AG04450 (cell line): ENCODE data around the gene ABCG1. TPM values are rescaled to one million over a fixed set of nuclear protein-coding genes. Genes with fewer than 3 reads are reported as not detected.
A peak's percentile ranks its signal among the peaks of the same experiment; 100 is the strongest.

ENCODE experiments used
- CTCF ChIA-PET: fragments of 300-600, 350-600 bp; formaldehyde crosslinking; extraction: SDS; loops from one replicate; lab custom pipeline; 2022; ENCODE audit warnings: antibody characterized with exemption, inconsistent platforms; lab: Charles Lee
- POLR2A ChIA-PET: fragments of 350-600 bp; formaldehyde crosslinking; extraction: SDS; loops from one replicate; lab custom pipeline; 2021; ENCODE audit warnings: antibody characterized with exemption, inconsistent platforms; lab: Yijun Ruan, JAX
- DNase-seq: peaks from one replicate; pipeline ENCODE4 v3.0.0-alpha.2; 2011; ENCODE audit warnings: low read depth, low spot score
- H3K27ac ChIP-seq: one replicate; pipeline ENCODE4 v1.5.1; 2012; ENCODE audit warnings: low read depth, low read length, control low read depth
- H3K27me3 ChIP-seq: one replicate; pipeline ENCODE4 v1.6.0; 2012; ENCODE audit warnings: low read length; ENCODE audit not compliant: control insufficient read depth, insufficient read depth
- H3K4me3 ChIP-seq: 2 replicates; pipeline ENCODE4 v1.5.1; 2011; ENCODE audit warnings: mild to moderate bottlenecking, low read depth, low read length, control low read depth
- H3K9me3 ChIP-seq: 2 replicates; pipeline ENCODE4 v1.5.1; 2012; ENCODE audit warnings: low read length; ENCODE audit not compliant: control insufficient read depth, insufficient read depth
- polyA minus RNA-seq: library from RNA; depleted of rRNA, polyadenylated mRNA; stranded (reverse); fragments of >200 nt; gene quantifications from 2 replicates; pipeline ENCODE4 v1.2.3, GENCODE V29; 2011; rRNA and poly(A)+ RNA removed
- polyA plus RNA-seq: library from polyadenylated mRNA; depleted of rRNA; stranded (reverse); fragments of >200 nt; gene quantifications from 2 replicates; pipeline ENCODE4 v1.2.3, GENCODE V29; 2011; rRNA removed
- TF ChIP-seq, protein P1 (sequence below): IDR thresholded peaks from 2 replicates; pipeline ENCODE4 v1.5.1; 2011; ENCODE audit warnings: low read depth, low read length, control low read depth, inconsistent platforms

Gene ABCG1
- polyA plus RNA-seq, result 0.67 and 0.71 TPM in 2 replicates
- 0.55 and 0.96 TPM in 2 replicates for polyA minus RNA-seq

DNA sequence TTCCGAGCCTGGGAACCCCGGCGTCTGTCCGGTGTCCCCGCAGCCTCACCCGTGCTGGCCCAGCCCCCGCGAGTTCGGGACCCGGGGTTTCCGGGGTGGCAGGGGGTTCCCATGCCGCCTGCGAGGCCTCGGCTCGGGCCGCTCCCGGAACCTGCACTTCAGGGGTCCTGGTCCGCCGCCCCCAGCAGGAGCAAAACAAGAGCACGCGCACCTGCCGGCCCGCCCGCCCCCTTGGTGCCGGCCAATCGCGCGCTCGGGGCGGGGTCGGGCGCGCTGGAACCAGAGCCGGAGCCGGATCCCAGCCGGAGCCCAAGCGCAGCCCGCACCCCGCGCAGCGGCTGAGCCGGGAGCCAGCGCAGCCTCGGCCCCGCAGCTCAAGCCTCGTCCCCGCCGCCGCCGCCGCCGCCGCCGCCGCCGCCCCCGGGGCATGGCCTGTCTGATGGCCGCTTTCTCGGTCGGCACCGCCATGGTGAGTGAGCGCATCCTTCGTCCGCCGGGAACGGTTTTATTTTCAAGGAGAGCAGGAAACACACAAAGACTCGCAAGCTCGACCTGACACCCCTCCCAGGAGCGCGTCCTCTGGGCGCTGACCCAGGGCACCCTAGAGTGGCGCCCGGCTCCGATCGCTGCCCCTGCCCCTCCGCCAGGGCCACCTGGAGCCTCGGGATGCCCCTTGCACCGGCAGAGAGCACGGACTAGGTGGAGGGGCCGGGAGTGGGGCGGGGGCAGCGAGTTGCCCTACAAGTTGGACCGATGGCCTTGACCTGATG lies at the start of gene ABCG1:
Gene ABCG1, plus strand, starts transcription at position 305 of the 770 bp plus-strand sequence. Its CDS starts 123 bp downstream, at position 428.
- Histone ChIP-seq H3K4me3 (peak within 1 kb of the TSS; percentile 55), H3K27ac (no peak within 1 kb of the TSS), H3K27me3 (peaks cover 20% of the 10 kb centered on the region), H3K9me3 (peaks cover 6% of the 10 kb centered on the region; the same call in 1 of the 2 replicates)
- ChIA-PET POLR2A (no interaction called here), CTCF (interaction anchor here (0.6 kb wide), 1 partner anchor 8 kb away, joined by 5 read pairs; no protein-coding TSS in a partner anchor)
- no peak for DNase-seq
- TF ChIP-seq, protein P1, sequence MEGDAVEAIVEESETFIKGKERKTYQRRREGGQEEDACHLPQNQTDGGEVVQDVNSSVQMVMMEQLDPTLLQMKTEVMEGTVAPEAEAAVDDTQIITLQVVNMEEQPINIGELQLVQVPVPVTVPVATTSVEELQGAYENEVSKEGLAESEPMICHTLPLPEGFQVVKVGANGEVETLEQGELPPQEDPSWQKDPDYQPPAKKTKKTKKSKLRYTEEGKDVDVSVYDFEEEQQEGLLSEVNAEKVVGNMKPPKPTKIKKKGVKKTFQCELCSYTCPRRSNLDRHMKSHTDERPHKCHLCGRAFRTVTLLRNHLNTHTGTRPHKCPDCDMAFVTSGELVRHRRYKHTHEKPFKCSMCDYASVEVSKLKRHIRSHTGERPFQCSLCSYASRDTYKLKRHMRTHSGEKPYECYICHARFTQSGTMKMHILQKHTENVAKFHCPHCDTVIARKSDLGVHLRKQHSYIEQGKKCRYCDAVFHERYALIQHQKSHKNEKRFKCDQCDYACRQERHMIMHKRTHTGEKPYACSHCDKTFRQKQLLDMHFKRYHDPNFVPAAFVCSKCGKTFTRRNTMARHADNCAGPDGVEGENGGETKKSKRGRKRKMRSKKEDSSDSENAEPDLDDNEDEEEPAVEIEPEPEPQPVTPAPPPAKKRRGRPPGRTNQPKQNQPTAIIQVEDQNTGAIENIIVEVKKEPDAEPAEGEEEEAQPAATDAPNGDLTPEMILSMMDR, result no peak

DNA sequence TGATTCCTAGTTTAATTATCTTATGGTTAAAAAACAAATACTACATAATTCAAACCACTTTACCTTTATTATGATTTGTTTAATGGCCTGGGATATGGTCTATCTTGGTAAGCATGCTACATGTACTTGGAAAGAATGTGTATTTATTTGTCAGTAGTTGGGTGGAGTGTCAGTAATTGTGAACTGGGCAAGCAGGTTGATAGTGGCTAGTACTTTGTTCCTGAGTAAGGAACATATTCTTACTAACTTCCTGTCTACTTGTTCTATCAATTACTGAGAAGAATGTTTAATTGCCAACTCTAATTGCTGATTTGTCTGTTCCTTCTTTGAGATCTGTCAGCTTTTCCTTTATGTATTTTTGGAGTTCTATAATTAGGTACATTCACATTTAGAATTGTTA lies 49.2 kb upstream of the ABCG1 start:
- Histone ChIP-seq H3K4me3 (no peak overlapping the region), H3K27ac (no peak overlapping the region), H3K9me3 (peaks cover 6% of the 10 kb centered on the region), H3K27me3 (peaks cover 3% of the 10 kb centered on the region)
- POLR2A ChIA-PET, result no interaction called here
- TF ChIP-seq, protein P1, result no peak
- no peak for DNase-seq
- CTCF ChIA-PET, result no interaction called here

- DNase-seq, result no peak
- ChIA-PET CTCF (no interaction called here), POLR2A (no interaction called here)
- TF ChIP-seq, protein P1, result no peak
- H3K27me3 ChIP-seq, result peaks cover 6% of the 10 kb centered on the region
- no peak overlapping the region for H3K27ac ChIP-seq
- H3K4me3 ChIP-seq, result no peak overlapping the region
- H3K9me3 ChIP-seq, result peaks cover 6% of the 10 kb centered on the region
Measured at GRCh38 chr21:42171091-42172053, 47.6 kb upstream of the ABCG1 start.

GRCh38 chr21:42172596-42173483 lies 46.1 kb upstream of the ABCG1 start:
- TF ChIP-seq, protein P1, result no peak
- Histone ChIP-seq H3K4me3 (no peak overlapping the region), H3K27ac (no peak overlapping the region), H3K27me3 (peaks cover 4% of the 10 kb centered on the region), H3K9me3 (peaks cover 6% of the 10 kb centered on the region)
- DNase-seq, result no peak
- POLR2A ChIA-PET, result no interaction called here
- CTCF ChIA-PET, result interaction anchor here (1.2 kb wide), 1 partner anchor 27 kb away, joined by 3 read pairs; no protein-coding TSS in a partner anchor
